ENCODE results near the gene LGR4.
"Not testable (repeated sequence)": the region's sequence is repeated elsewhere in the genome, so short reads cannot be mapped to it uniquely, and the experiment has no call there.

The LGR4 gene

GRCh38 chr11:27458182-27458581 lies 14.4 kb downstream of the LGR4 start:
- DNase-seq: no peak

- no peak for DNase-seq
Observed at GRCh38 chr11:27456795-27457329, 15.7 kb downstream of the LGR4 start.

DNA sequence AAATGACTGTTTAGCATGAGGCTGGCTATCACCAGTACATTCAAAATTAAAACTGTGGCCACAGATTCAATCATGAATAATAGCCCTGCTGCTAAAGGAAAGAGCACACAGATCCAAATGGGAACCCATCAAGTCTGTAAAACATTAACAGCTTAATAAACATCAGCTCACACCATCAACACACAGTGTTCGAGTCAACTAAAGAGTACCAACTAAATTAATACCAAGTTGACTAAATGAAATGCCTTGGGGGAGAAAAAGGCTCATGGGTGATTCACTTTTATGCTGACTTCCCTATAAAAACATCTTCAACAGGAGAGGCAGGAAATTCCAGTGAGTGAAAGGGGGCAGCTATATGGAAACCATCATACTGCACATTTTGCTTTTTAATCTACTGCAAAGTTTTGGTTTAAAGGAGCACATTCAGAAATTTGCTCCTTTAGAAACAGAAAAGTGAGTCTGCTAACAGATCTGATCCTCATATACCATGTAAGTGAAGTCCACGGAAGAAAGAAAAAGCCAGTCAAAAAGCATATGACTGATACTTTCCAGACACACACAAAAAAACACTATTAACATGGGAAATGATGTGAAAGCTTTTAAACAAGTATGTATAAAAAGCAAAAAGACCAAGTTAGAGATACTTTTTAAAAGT lies 16.3 kb downstream of the LGR4 start:
- DNase-seq: no peak

DNA sequence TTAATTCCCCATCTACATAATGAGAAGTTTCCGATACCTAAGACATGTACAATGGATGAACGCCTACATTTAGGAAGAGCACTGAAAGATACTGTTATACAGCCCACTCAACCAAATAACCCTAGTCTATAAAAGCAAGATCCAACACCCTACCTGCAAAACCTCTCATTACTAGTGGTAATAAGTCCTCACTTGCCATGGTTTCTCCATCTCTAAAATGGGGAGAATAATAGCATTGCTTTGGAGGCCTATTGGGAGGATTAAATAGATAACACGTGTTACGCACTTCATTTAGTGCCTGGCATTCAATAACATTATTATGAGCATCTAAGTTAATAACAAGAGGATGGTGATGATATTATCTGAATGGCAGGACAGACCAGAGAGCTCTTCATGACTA lies 16.9 kb downstream of the LGR4 start:
- no peak for DNase-seq

- DNase-seq: no peak
Observed at GRCh38 chr11:27453701-27454100, 18.9 kb downstream of the LGR4 start.

GRCh38 chr11:27452147-27452546 lies 20.4 kb downstream of the LGR4 start:
- DNase-seq: no peak

DNA sequence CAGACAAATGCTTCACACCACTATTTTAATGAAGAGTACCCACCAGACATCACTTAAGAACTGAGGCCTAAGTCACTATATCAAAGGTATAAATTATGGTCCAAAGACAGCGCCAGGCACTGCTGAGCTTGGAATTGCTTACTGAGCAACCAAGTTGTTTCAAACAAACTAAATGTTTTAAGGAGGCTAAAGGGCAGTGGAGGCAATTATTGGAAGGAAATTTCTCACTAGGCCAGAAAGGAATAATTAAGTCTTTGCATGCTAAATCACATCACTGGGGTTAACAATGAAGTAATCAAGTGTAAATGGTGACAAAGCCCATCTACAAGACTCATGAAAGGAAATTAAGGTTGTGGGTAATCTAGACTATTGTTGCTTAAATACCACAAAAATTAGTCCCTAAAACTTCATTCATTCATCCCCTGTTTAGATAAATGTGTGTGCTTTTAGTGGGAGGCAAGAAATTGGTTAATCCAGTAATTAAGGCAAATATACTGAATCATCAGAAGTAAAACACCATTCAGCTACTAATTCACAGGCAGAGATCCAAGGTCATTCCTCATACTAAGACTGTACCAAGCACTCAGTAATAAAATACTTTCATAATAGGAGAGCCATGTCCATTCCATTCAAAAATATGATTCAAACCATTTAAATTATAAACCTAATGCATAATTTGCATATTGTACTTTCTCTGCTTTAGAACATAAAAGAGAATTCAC lies 21.2 kb downstream of the LGR4 start:
- DNase-seq: no peak

- DNase-seq: not testable (repeated sequence)
Observed at GRCh38 chr11:27448184-27448540, 24.4 kb downstream of the LGR4 start.

- DNase-seq: no peak
Observed at GRCh38 chr11:27447288-27448183, 25.1 kb downstream of the LGR4 start.

DNA sequence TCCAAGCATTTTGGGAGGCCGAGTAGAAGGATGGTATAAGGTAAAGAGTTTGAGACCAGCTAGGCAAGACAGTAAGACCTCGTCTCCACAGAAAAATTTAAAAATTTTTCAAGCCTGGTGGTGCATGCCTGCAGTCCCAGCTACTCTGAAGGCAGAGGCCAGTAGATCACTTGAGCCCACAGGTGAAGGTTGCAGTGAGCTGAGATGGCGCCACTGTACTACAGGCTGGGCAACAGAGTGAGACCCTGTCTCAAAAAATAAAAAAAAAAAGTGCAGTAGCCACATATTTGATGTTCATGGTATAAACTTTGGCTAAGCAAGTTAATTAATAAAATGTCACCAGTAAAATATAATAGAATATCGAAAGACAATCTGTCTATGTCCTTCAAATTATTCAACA lies 27.0 kb downstream of the LGR4 start:
- no peak for DNase-seq

DNA sequence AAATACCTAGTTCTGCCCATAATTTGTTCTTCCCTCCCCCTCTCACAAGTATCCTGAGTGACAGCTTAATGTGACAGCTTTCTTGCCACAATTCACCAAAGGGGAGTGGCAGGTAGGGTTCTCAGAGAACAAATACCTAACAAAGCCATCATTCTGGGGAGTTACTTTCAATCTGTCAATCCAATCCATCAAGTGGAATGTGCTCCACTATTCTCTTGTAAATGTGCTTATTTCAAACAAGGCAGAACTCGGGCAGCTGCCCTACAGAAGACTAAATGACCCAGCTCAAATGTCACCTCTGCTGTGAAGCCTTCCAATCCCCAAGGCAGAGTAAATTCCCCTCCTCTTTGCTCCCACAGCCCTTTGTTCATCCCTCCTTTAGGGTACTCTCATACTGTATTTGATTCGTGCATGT lies 27.8 kb downstream of the LGR4 start:
- DNase-seq: no peak

GRCh38 chr11:27443746-27444507 lies 28.7 kb downstream of the LGR4 start:
- DNase-seq: no peak

- no peak for DNase-seq
Observed at GRCh38 chr11:27443227-27443626, 29.4 kb downstream of the LGR4 start.

DNA sequence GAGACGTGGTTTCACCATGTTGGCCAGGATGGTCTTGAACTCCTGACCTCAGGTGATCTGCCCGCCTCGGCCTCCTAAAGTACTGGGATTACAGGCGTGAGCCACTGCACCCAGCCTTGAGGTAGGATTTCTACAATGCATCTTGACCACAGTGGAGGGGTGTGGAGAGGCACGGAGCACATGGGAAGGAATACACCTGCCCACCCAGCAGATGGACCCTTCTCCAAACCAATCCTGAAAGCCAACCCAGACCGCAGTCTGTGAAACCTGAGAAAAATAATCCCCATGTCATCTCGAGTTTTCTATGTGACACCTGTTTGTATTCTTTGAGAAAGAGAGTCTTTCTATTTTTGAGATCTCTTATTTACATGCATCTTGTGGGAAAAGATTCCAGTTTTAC lies 32.5 kb downstream of the LGR4 start:
- no peak for DNase-seq

DNA sequence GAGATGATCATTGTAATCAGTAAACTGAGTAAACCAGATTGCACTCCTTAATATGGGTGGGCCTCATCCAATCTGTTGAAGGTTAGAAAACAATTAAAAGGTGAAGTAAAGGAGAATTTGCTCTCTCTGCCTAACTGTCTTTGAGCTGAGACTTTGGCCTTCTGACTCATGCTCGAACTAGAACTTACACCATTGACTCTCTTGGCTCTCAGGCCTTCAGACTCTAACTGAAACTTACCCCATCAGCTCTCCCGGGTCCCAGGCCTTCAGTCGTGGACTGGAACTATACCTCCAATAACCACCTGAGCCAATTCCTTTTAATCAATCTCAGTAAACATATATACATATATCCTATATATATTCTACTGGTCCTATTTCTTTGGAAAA lies 34.0 kb downstream of the LGR4 start:
- DNase-seq: no peak

- DNase-seq: no peak
Observed at GRCh38 chr11:27437829-27438594, 34.6 kb downstream of the LGR4 start.

- DNase-seq: no peak
Observed at GRCh38 chr11:27436916-27437315, 35.7 kb downstream of the LGR4 start.

GRCh38 chr11:27433742-27434141 lies 38.8 kb downstream of the LGR4 start:
- no peak for DNase-seq

GRCh38 chr11:27431808-27432207 lies 40.8 kb downstream of the LGR4 start:
- no peak for DNase-seq

- no peak for DNase-seq
Observed at GRCh38 chr11:27429761-27430393, 42.7 kb downstream of the LGR4 start.

DNA sequence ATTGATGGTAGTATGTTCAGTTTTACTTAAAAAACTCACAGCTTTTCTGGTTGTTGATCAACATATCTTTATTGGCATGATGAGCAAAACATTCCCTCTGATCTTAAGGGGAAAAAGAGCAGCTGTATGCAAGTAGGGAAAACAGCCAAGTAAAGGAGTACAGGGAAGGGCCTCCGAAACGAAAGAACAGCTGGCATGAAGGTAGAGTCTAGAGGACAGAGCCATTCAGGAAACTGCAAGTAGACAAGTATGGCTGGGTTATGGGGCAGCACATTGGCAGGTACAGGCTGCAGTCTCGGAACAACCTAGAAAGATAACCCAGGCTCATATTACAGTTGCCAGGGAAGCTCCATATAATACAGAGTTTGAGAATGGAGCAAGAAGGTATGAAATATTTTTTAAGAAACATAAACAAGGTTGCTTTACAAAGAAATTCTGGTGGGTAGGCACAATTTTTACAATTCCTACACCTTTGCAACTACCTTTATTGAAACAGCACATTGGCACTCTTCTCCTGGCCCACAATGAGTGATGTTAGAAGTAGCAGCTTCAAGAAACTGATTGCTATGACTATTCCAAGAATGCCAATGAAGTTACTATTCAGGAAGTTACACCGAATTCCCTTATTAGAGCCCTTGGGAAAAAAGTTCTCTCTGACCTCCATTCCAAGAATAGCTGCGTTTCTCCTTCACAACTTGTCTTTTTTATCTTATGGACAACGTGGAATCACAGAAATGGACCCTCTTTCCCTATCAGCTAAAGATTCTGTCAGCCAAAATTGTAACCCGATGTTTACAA lies 45.2 kb downstream of the LGR4 start:
- DNase-seq: no peak

Data from activated CD4-positive, alpha-beta T cell treated with anti-CD3 and anti-CD28 coated beads, Interleukin-2, amount 50 U/mL, for 16 hours (primary cell).